H9 (cell line): ENCODE data around the gene DOK6. TPM values are rescaled to one million over a fixed set of nuclear protein-coding genes. Genes with fewer than 3 reads are reported as not detected.

Source experiments
- DNase-seq: peaks from one replicate; pipeline ENCODE4 v3.0.0-alpha.2; 2017
- H2AFZ ChIP-seq: one replicate; pipeline ENCODE4 v1.6.1; 2013; ENCODE audit warnings: mild to moderate bottlenecking, low read length, control low read depth, moderate library complexity
- H2AK5ac ChIP-seq: 2 replicates; pipeline ENCODE4 v1.6.1; 2013; ENCODE audit warnings: low read length, control low read depth, mixed read lengths; ENCODE audit not compliant: insufficient read length
- H2BK120ac ChIP-seq: one replicate; pipeline ENCODE4 v1.6.1; 2013; ENCODE audit warnings: low read depth, mild to moderate bottlenecking, low read length, control low read depth, inconsistent platforms; ENCODE audit not compliant: poor library complexity, severe bottlenecking
- H2BK12ac ChIP-seq: 2 replicates; pipeline ENCODE4 v1.6.1; 2013; ENCODE audit warnings: low read length, control low read depth, mixed read lengths, low read depth; ENCODE audit not compliant: insufficient read length
- H2BK15ac ChIP-seq: 2 replicates; pipeline ENCODE4 v1.6.1; 2013; ENCODE audit warnings: low read depth, low read length, control low read depth
- H2BK20ac ChIP-seq: one replicate; pipeline ENCODE4 v1.6.1; 2013; ENCODE audit warnings: low read depth, mild to moderate bottlenecking, low read length, control low read depth, inconsistent platforms; ENCODE audit not compliant: poor library complexity, severe bottlenecking
- H2BK5ac ChIP-seq: 2 replicates; pipeline ENCODE4 v1.6.1; 2013; ENCODE audit warnings: low read length, control low read depth, mixed read lengths; ENCODE audit not compliant: insufficient read length
- H3K14ac ChIP-seq: 2 replicates; pipeline ENCODE4 v1.6.1; 2013; ENCODE audit warnings: low read length, control low read depth; ENCODE audit not compliant: insufficient read depth
- H3K18ac ChIP-seq: 2 replicates; pipeline ENCODE4 v1.6.1; 2013; ENCODE audit warnings: low read depth, mild to moderate bottlenecking, mixed read lengths, low read length, control low read depth; ENCODE audit not compliant: insufficient read length
- H3K23ac ChIP-seq: 2 replicates; pipeline ENCODE4 v1.6.1; 2013; ENCODE audit warnings: low read length, control low read depth, mixed read lengths, low read depth; ENCODE audit not compliant: insufficient read length
- H3K23me2 ChIP-seq: 2 replicates; pipeline ENCODE4 v1.6.1; 2013; ENCODE audit warnings: low read depth, mild to moderate bottlenecking, mixed read lengths, low read length, control low read depth; ENCODE audit not compliant: insufficient read length, poor library complexity, severe bottlenecking
- H3K27ac ChIP-seq: 2 replicates; pipeline ENCODE4 v1.5.1; 2013; ENCODE audit warnings: low read length, control low read depth, mixed read lengths, low read depth; ENCODE audit not compliant: insufficient read length
- H3K27me3 ChIP-seq: 2 replicates; pipeline ENCODE4 v1.6.1; 2013; ENCODE audit warnings: low read length, control low read depth, inconsistent platforms; ENCODE audit not compliant: insufficient read depth
- H3K4ac ChIP-seq: 2 replicates; pipeline ENCODE4 v1.6.1; 2013; ENCODE audit warnings: low read depth, mild to moderate bottlenecking, control low read depth, inconsistent platforms, low read length, moderate library complexity
- H3K4me1 ChIP-seq: 2 replicates; pipeline ENCODE4 v1.6.1; 2013; ENCODE audit warnings: low read length, control low read depth, inconsistent platforms; ENCODE audit not compliant: insufficient read depth
- H3K4me2 ChIP-seq: 2 replicates; pipeline ENCODE4 v1.6.1; 2013; ENCODE audit warnings: low read length, control low read depth, mixed read lengths; ENCODE audit not compliant: insufficient read length, insufficient read depth
- H3K56ac ChIP-seq: 2 replicates; pipeline ENCODE4 v1.6.1; 2013; ENCODE audit warnings: low read depth, mild to moderate bottlenecking, mixed read lengths, low read length, control low read depth; ENCODE audit not compliant: insufficient read length
- H3K79me1 ChIP-seq: 2 replicates; pipeline ENCODE4 v1.6.1; 2013; ENCODE audit warnings: low read depth, mild to moderate bottlenecking, moderate library complexity, low read length, control low read depth, inconsistent platforms; ENCODE audit not compliant: insufficient read depth, poor library complexity, severe bottlenecking
- H3K79me2 ChIP-seq: 2 replicates; pipeline ENCODE4 v1.6.1; 2013; ENCODE audit warnings: low read length, control low read depth, inconsistent platforms; ENCODE audit not compliant: insufficient read depth
- H3K9ac ChIP-seq: 2 replicates; pipeline ENCODE4 v1.6.1; 2013; ENCODE audit warnings: low read length, control low read depth, mixed read lengths; ENCODE audit not compliant: insufficient read length; ENCODE audit errors: extremely low read depth
- H3K9me3 ChIP-seq: one replicate; pipeline ENCODE4 v1.6.1; 2013; ENCODE audit warnings: low read depth, low read length, inconsistent platforms; ENCODE audit not compliant: control insufficient read depth
- H3T11ph ChIP-seq: one replicate; pipeline ENCODE4 v1.6.1; 2013; ENCODE audit warnings: mild to moderate bottlenecking, low read length, control low read depth, inconsistent platforms
- H4K20me1 ChIP-seq: one replicate; pipeline ENCODE4 v1.6.1; 2013; ENCODE audit not compliant: control insufficient read depth, insufficient read length, insufficient read depth
- H4K5ac ChIP-seq: 2 replicates; pipeline ENCODE4 v1.6.1; 2013; ENCODE audit warnings: low read depth, mild to moderate bottlenecking, mixed read lengths, low read length, control low read depth; ENCODE audit not compliant: insufficient read length
- H4K8ac ChIP-seq: replicated peaks from 2 replicates; pipeline ENCODE4 v1.6.1; 2013; ENCODE audit warnings: low read length, control low read depth, mixed read lengths, low read depth; ENCODE audit not compliant: insufficient read length
- H4K91ac ChIP-seq: 2 replicates; pipeline ENCODE4 v1.6.1; 2013; ENCODE audit warnings: low read depth, mild to moderate bottlenecking, moderate library complexity, mixed read lengths, low read length, control low read depth; ENCODE audit not compliant: insufficient read length
- H3K27ac Mint-ChIP-seq, 3 experiments: 2 replicates in 2 of 3; 3 replicates in 1 of 3; pipeline ENCODE4 v1.8.0; 2020 to 2021; ENCODE audit warnings: mixed read lengths in 3 of 3, mild to moderate bottlenecking in 1 of 3, moderate library complexity in 1 of 3
- H3K27me3 Mint-ChIP-seq: 2 replicates; pipeline ENCODE4 v1.8.0; 2021; ENCODE audit warnings: low read depth, mild to moderate bottlenecking, moderate library complexity, mixed read lengths
- H3K36me3 Mint-ChIP-seq, 3 experiments: 2 replicates in 2 of 3; 3 replicates in 1 of 3; pipeline ENCODE4 v1.8.0; 2020 to 2021; ENCODE audit warnings: low read depth in 3 of 3, mixed read lengths in 3 of 3; ENCODE audit not compliant: insufficient read depth in 1 of 3
- H3K4me1 Mint-ChIP-seq, 2 experiments: 2 replicates each; pipeline ENCODE4 v1.8.0; 2020; ENCODE audit warnings: mixed read lengths in 2 of 2
- H3K4me3 Mint-ChIP-seq, 2 experiments: 2 replicates in 1 of 2; 3 replicates in 1 of 2; pipeline ENCODE4 v1.8.0; 2020 to 2021; ENCODE audit warnings: mild to moderate bottlenecking in 2 of 2, mixed read lengths in 2 of 2, moderate library complexity in 1 of 2
- H3K9me3 Mint-ChIP-seq, 2 experiments: 2 replicates in 1 of 2; 3 replicates in 1 of 2; pipeline ENCODE4 v1.8.0; 2020; ENCODE audit warnings: mild to moderate bottlenecking in 2 of 2, mixed read lengths in 2 of 2, moderate library complexity in 1 of 2
- CTCF ChIP-seq: fragments of 200-600 bp; sonication (generic); conservative IDR thresholded peaks from 3 replicates; pipeline ENCODE4 v1.8.0; 2021; ENCODE audit warnings: antibody characterized with exemption, mild to moderate bottlenecking
- total RNA-seq: library from RNA; stranded (reverse); gene quantifications from 2 replicates; pipeline ENCODE4 v1.2.1, GENCODE V29; 2021

DOK6 gene
- total RNA-seq, 1 experiment from 2014 or later = 0.20 TPM

- no peak overlapping the region for H3K27ac ChIP-seq
- H2AK5ac ChIP-seq = no peak overlapping the region
- no peaks in the 10 kb centered on the region for H3K23me2 ChIP-seq
- no peak overlapping the region for H3K56ac ChIP-seq
- H2BK20ac ChIP-seq = no peak overlapping the region
- H4K91ac ChIP-seq = no peak overlapping the region
- no peak overlapping the region for H2BK120ac ChIP-seq
- H3T11ph ChIP-seq = no peak overlapping the region
- H2BK12ac ChIP-seq = no peak overlapping the region
- no peaks in the 10 kb centered on the region for H3K27me3 Mint-ChIP-seq
- DNase-seq = no peak
- H3K27ac Mint-ChIP-seq = no peak overlapping the region
- no peaks in the 10 kb centered on the region for H3K27me3 ChIP-seq
- no peak overlapping the region for H3K4me3 Mint-ChIP-seq
- no peaks in the 10 kb centered on the region for H4K20me1 ChIP-seq
- H3K36me3 Mint-ChIP-seq = no peaks in the 10 kb centered on the region
- H3K79me1 ChIP-seq = no peaks in the 10 kb centered on the region
- peaks cover 1 to 6% of the 10 kb centered on the region in 2 experiments; a peak in 1 of 5 replicates for H3K9me3 Mint-ChIP-seq
- no peak overlapping the region for H2AFZ ChIP-seq
- no peak overlapping the region for H3K4me2 ChIP-seq
- H3K18ac ChIP-seq = no peak overlapping the region
- TF ChIP-seq CTCF = no peak
- no peaks in the 10 kb centered on the region for H3K9me3 ChIP-seq
- H3K4ac ChIP-seq = no peak overlapping the region
- no peak overlapping the region for H3K23ac ChIP-seq
- no peak overlapping the region for H4K8ac ChIP-seq
- no peak overlapping the region for H3K14ac ChIP-seq
- no peak overlapping the region for H4K5ac ChIP-seq
- H2BK5ac ChIP-seq = no peak overlapping the region
- no peaks in the 10 kb centered on the region for H3K4me1 ChIP-seq
- H3K4me1 Mint-ChIP-seq = no peaks in the 10 kb centered on the region
- H2BK15ac ChIP-seq = no peak overlapping the region
- no peak overlapping the region for H3K9ac ChIP-seq
- H3K79me2 ChIP-seq = no peaks in the 10 kb centered on the region
Observed at GRCh38 chr18:69432847-69433246, 32.2 kb downstream of the DOK6 start.
